Measurements from ENCODE around the gene ALPG.

Gene ALPG

DNA sequence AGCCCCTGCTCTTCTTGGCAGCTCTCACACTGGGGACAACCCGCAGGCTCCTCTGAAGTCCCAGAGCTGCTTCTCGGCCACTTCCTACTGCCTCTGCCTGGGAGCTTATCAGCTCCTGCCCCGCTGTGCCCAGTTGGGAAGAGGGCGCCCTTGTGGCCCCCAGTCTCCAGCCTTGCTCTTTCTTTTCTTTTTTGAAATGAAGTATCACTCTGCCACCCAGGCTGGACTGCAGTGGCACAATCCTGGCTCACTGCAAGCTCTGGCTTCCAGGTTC lies 28.7 kb downstream of the ALPG start:
- DNase-seq (ENCODE audit: extremely low read depth, low read depth) = no peak
- TF ChIP-seq, protein P1, sequence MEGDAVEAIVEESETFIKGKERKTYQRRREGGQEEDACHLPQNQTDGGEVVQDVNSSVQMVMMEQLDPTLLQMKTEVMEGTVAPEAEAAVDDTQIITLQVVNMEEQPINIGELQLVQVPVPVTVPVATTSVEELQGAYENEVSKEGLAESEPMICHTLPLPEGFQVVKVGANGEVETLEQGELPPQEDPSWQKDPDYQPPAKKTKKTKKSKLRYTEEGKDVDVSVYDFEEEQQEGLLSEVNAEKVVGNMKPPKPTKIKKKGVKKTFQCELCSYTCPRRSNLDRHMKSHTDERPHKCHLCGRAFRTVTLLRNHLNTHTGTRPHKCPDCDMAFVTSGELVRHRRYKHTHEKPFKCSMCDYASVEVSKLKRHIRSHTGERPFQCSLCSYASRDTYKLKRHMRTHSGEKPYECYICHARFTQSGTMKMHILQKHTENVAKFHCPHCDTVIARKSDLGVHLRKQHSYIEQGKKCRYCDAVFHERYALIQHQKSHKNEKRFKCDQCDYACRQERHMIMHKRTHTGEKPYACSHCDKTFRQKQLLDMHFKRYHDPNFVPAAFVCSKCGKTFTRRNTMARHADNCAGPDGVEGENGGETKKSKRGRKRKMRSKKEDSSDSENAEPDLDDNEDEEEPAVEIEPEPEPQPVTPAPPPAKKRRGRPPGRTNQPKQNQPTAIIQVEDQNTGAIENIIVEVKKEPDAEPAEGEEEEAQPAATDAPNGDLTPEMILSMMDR (IDR thresholded peaks at IDR 0.05; ENCODE audit: low read depth, low read length, missing control alignments) = no peak
- no peak overlapping the region for H3K4me3 ChIP-seq (replicated peaks; ENCODE audit: low read depth, low read length)

DNA sequence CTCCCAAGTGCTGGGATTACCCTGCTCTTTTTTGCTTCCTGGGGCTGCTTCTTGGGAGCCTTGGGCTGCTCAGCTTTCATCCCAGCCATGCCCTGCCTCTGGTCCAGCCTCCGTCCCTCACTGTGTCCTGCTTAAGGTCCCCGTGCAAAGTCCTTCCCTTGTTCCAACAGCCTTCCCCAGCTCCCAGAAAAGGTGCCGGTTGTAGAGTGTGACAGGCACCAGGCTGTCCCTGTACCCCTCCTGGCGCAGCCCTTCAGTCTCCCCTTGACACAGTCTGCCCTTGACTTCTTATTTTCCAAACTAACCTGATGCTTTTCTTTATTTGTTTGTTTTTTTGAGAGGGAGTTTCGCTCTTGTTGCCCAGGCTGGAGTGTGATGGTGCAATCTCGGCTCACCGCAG lies 29.2 kb downstream of the ALPG start:
- TF ChIP-seq, protein P1 (IDR thresholded peaks at IDR 0.05; ENCODE audit: low read depth, low read length, missing control alignments) = no peak

GRCh38 chr2:232436381-232437194 lies 29.9 kb downstream of the ALPG start:
- TF ChIP-seq, protein P1 (IDR thresholded peaks at IDR 0.05; ENCODE audit: low read depth, low read length, missing control alignments) = no peak
- no peak overlapping the region for H3K4me3 ChIP-seq (replicated peaks; ENCODE audit: low read depth, low read length)
- DNase-seq (ENCODE audit: extremely low read depth, low read depth) = no peak

More for the DNA sequence above, 29.2 kb downstream of the ALPG start:
- DNase-seq (ENCODE audit: extremely low read depth, low read depth) = no peak
- H3K4me3 ChIP-seq (replicated peaks; ENCODE audit: low read depth, low read length) = no peak overlapping the region

GRCh38 chr2:232437195-232437571 lies 30.5 kb downstream of the ALPG start:
- TF ChIP-seq, protein P1 (IDR thresholded peaks at IDR 0.05; ENCODE audit: low read depth, low read length, missing control alignments) = no peak
- H3K4me3 ChIP-seq (replicated peaks; ENCODE audit: low read depth, low read length) = no peak overlapping the region
- no peak for DNase-seq (ENCODE audit: extremely low read depth, low read depth)

DNA sequence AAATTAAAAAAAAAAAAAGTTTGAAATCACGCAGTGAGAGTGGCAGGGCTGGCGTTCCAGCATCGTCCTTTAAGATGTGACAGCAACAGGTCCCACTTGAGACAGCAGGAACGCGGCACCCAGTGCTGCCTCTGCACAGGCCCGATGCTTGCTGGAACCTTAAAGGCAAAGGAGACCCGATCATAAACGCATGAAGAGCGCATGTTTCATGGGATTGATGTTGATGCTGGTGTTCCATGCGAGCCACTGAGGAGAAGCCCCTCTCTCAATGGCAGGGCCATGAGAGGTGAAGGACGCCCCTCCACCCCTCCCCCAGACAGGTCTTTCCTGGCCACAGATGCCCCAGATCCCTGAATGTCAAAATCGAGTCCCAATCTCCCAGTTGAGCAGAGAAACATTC lies 31.4 kb downstream of the ALPG start:
- no peak for DNase-seq (ENCODE audit: extremely low read depth, low read depth)
- TF ChIP-seq, protein P1 (IDR thresholded peaks at IDR 0.05; ENCODE audit: low read depth, low read length, missing control alignments) = no peak
- no peak overlapping the region for H3K4me3 ChIP-seq (replicated peaks; ENCODE audit: low read depth, low read length)

DNA sequence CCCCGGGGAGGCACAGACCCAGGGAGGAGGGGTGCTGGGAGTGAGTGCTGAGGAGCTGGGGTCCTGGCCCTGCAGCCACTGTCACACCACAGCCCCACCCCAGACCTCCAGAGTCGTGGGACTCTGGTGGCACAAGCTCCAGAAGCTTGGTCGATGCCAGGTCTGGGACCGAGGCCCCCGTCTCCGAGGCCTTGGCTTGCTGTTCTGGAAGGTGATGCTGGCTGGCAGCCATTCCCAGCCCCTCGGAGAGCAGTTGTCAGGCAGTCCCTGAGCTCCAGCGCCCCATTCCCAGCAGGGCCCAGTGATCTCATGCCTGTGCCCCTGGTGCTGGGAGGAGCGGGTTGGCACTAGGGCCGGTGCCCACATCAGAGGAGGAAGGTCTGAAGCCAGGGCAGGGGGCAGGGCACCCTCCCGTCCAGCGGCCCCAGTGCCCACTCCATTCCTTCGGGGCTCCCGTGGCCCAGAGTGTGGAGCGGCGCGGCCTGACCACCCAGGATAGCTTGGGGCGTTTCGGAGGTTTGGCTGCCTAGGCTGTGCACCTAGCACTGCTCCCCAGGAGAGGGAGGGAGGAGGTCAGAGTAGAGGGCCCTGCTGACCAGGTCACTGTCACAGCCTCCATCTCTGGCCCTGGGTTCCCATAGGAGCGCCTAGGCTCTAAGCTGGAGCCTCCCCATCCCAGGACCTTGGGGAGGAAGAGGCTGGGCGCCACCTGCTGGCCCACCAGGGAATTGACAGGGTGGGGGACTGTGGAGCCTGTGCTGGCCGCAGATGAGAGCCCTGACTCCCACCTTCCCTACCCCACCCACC lies 32.5 kb downstream of the ALPG start:
- H3K4me3 ChIP-seq (replicated peaks; ENCODE audit: low read depth, low read length) = no peak overlapping the region
- no peak for DNase-seq (ENCODE audit: extremely low read depth, low read depth)
- TF ChIP-seq, protein P1 (IDR thresholded peaks at IDR 0.05; ENCODE audit: low read depth, low read length, missing control alignments) = peak; percentile 35
